ENCODE results near the gene SLC17A7. TPM values are rescaled to one million over a fixed set of nuclear protein-coding genes. Genes with fewer than 3 reads are reported as not detected.
A peak's percentile ranks its signal among the peaks of the same experiment; 100 is the strongest.

Gene SLC17A7
- total and polyA plus RNA-seq, 2 donors (not counting 1 experiment from before 2014, with no cell fraction given): 0.60 to 0.89 TPM

DNA sequence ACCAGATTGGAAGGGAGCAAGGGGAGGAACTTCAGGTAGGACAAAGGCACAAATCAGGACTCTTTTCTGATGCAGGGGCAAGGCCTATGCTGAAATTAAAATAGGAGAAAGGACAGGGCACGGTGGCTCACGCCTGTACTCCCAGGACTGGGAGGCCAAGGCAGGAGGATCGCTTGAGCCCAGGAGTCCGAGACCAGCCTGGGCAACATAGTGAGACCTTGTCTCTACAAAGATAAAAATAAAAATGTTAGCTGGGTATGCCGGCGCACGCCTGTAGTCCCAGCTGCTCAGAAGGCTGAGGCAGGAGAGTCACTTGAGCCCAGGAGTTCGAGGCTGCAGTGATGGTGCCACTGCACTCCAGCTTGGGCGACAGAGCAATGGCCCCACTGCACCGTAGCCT lies 5.7 kb downstream of the SLC17A7 start:
- TF ChIP-seq, protein P1, sequence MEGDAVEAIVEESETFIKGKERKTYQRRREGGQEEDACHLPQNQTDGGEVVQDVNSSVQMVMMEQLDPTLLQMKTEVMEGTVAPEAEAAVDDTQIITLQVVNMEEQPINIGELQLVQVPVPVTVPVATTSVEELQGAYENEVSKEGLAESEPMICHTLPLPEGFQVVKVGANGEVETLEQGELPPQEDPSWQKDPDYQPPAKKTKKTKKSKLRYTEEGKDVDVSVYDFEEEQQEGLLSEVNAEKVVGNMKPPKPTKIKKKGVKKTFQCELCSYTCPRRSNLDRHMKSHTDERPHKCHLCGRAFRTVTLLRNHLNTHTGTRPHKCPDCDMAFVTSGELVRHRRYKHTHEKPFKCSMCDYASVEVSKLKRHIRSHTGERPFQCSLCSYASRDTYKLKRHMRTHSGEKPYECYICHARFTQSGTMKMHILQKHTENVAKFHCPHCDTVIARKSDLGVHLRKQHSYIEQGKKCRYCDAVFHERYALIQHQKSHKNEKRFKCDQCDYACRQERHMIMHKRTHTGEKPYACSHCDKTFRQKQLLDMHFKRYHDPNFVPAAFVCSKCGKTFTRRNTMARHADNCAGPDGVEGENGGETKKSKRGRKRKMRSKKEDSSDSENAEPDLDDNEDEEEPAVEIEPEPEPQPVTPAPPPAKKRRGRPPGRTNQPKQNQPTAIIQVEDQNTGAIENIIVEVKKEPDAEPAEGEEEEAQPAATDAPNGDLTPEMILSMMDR (IDR thresholded peaks at IDR 0.05): no peak
- no peak for TF ChIP-seq EZH2 (IDR thresholded peaks at IDR 0.05; ENCODE audit: borderline replicate concordance, insufficient read depth, low read depth, low read length, poor library complexity, severe bottlenecking)
- H3K4me3 ChIP-seq (ENCODE audit: control extremely low read depth in 1 of 5, extremely low read depth in 1 of 5, insufficient read depth in 1 of 5, low read depth in 2 of 5, low read length in 4 of 5): no peak overlapping the region
- H3K27me3 ChIP-seq (replicated peaks in 1 of 4; ENCODE audit: control extremely low read depth in 1 of 4, control insufficient read depth in 3 of 4, insufficient read depth in 4 of 4, low read length in 3 of 4): peaks cover 2 to 98% (median 71%) of the 10 kb centered on the region in 4 experiments
- H4K20me1 ChIP-seq (ENCODE audit: control insufficient read depth, insufficient read depth, low read length, poor library complexity, severe bottlenecking): no peaks in the 10 kb centered on the region
- intact Hi-C loops (cut with micrococcal nuclease): no loop called here
- H3K4me2 ChIP-seq (replicated peaks; ENCODE audit: low read depth, low read length, poor library complexity, severe bottlenecking): no peak overlapping the region
- POLR2A ChIA-PET: interaction anchor here (0.5 to 1.0 kb wide), 3 partner anchors 109 to 360 kb away, joined by 3 to 8 read pairs (median 4); no protein-coding TSS in a partner anchor
- no peak overlapping the region for H3K9ac ChIP-seq (ENCODE audit: low read length)
- no peak overlapping the region for H3K27ac ChIP-seq (ENCODE audit: low read length in 2 of 2)
- H3K4me1 ChIP-seq (ENCODE audit: control insufficient read depth in 2 of 2, insufficient read depth in 2 of 2, low read length in 2 of 2): peaks cover 39 to 40% of the 10 kb centered on the region in 2 donors
- Mint-ChIP-seq H3K27ac (no peak overlapping the region), H3K4me1 (peaks cover 42% of the 10 kb centered on the region), H3K27me3 (peaks cover 79% of the 10 kb centered on the region), H3K4me3 (no peak overlapping the region), H3K9me3 (ENCODE audit: insufficient read depth) (no peaks in the 10 kb centered on the region)
- no peaks in the 10 kb centered on the region for H3K36me3 ChIP-seq (replicated peaks in 1 of 2; ENCODE audit: control extremely low read depth in 1 of 2, control insufficient read depth in 1 of 2, extremely low read depth in 1 of 2, insufficient read depth in 2 of 2, low read length in 1 of 2)
- ATAC-seq (ENCODE audit: low read depth): no peak
- CTCF ChIA-PET: interaction anchor here (0.5 to 1.5 kb wide), 4 partner anchors 9 to 44 kb away, joined by 3 to 5 read pairs (median 3); partner anchors contain the start of genes GFY and PIH1D1
- peaks cover 0 to 55% (median 4%) of the 10 kb centered on the region in 3 donors for H3K9me3 ChIP-seq (ENCODE audit: control extremely low read depth in 1 of 3, control insufficient read depth in 2 of 3, insufficient read depth in 1 of 3, low read length in 2 of 3)
- no peaks in the 10 kb centered on the region for H3K79me2 ChIP-seq (ENCODE audit: control insufficient read depth, insufficient read depth, low read length)
- no peak for DNase-seq
- H2AFZ ChIP-seq (ENCODE audit: insufficient read depth, low read depth, low read length, poor library complexity, severe bottlenecking): no peak overlapping the region
- WGBS (ENCODE audit: insufficient coverage): 97% methylated on average over 8 of the region's 10 CpGs

DNA sequence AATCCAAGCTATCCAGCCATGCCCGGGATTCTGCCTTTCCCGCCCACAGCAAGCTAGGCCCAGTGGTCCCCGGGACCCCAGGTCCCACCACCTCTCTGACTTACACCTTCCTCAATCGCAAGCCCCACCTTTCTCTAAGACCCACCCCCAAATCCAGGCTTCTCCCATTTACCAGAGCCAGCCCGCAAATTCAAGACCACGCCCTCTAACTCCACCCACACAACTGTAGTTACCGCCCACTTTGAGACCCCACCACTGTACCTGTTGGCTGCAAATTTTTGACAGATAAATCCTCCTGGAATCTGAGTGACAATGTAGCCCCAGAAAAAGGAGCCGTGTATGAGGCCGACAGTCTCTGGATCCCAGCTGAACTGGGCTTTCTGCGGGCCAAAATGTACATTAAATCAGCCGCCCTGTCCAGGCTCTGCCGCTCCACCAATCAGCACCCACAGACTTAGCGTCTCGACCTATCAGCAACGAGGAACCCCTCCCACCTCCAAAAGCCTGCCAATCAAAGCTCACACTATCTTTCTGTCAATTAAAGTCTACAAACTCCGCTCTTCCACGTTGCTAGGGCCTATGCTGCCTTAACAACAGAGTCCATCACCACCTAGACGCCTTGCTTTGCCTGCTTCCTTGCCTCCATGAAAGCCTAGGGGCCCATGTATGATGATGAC lies 6.3 kb downstream of the SLC17A7 start:
- H3K27ac Mint-ChIP-seq: peak overlapping the region; percentile 7
- H3K27ac ChIP-seq (ENCODE audit: low read length in 2 of 2): no peak overlapping the region
- H3K9me3 ChIP-seq (ENCODE audit: control extremely low read depth in 1 of 3, control insufficient read depth in 2 of 3, insufficient read depth in 1 of 3, low read length in 2 of 3): peaks cover 0 to 58% (median 4%) of the 10 kb centered on the region in 3 donors
- H3K4me3 Mint-ChIP-seq: no peak overlapping the region
- intact Hi-C loops (cut with micrococcal nuclease): no loop called here
- DNase-seq: peak; percentile 21
- no peaks in the 10 kb centered on the region for H3K9me3 Mint-ChIP-seq (ENCODE audit: insufficient read depth)
- peaks cover 2 to 98% (median 67%) of the 10 kb centered on the region in 4 experiments for H3K27me3 ChIP-seq (replicated peaks in 1 of 4; ENCODE audit: control extremely low read depth in 1 of 4, control insufficient read depth in 3 of 4, insufficient read depth in 4 of 4, low read length in 3 of 4)
- H3K9ac ChIP-seq (ENCODE audit: low read length): no peak overlapping the region
- no peaks in the 10 kb centered on the region for H3K79me2 ChIP-seq (ENCODE audit: control insufficient read depth, insufficient read depth, low read length)
- H2AFZ ChIP-seq (ENCODE audit: insufficient read depth, low read depth, low read length, poor library complexity, severe bottlenecking): no peak overlapping the region
- H3K36me3 ChIP-seq (replicated peaks in 1 of 2; ENCODE audit: control extremely low read depth in 1 of 2, control insufficient read depth in 1 of 2, extremely low read depth in 1 of 2, insufficient read depth in 2 of 2, low read length in 1 of 2): no peaks in the 10 kb centered on the region
- H3K27me3 Mint-ChIP-seq: peaks cover 78% of the 10 kb centered on the region
- TF ChIP-seq, protein P1 (IDR thresholded peaks at IDR 0.05): no peak
- no peak for TF ChIP-seq EZH2 (IDR thresholded peaks at IDR 0.05; ENCODE audit: borderline replicate concordance, insufficient read depth, low read depth, low read length, poor library complexity, severe bottlenecking)
- peaks cover 40% of the 10 kb centered on the region for H3K4me1 Mint-ChIP-seq
- POLR2A ChIA-PET: interaction anchor here (0.5 to 0.6 kb wide), 2 partner anchors 169 to 359 kb away, joined by 4 to 8 read pairs; no protein-coding TSS in a partner anchor
- CTCF ChIA-PET: interaction anchor here (0.5 to 1.2 kb wide), 2 partner anchors 10 kb away, joined by 3 read pairs; partner anchors contain the start of gene GFY
- H3K4me3 ChIP-seq (ENCODE audit: control extremely low read depth in 1 of 5, extremely low read depth in 1 of 5, insufficient read depth in 1 of 5, low read depth in 2 of 5, low read length in 4 of 5): no peak overlapping the region
- no peaks in the 10 kb centered on the region for H4K20me1 ChIP-seq (ENCODE audit: control insufficient read depth, insufficient read depth, low read length, poor library complexity, severe bottlenecking)
- H3K4me1 ChIP-seq (ENCODE audit: control insufficient read depth in 2 of 2, insufficient read depth in 2 of 2, low read length in 2 of 2): peaks cover 37 to 40% of the 10 kb centered on the region in 2 donors
- H3K4me2 ChIP-seq (replicated peaks; ENCODE audit: low read depth, low read length, poor library complexity, severe bottlenecking): no peak overlapping the region
- 86% methylated on average over 18 of the region's 18 CpGs for WGBS (ENCODE audit: insufficient coverage)
- no peak for ATAC-seq (ENCODE audit: low read depth)
